Body of pancreas (tissue), 4 donors: ENCODE results near the gene PIKFYVE.

Experiments used
- CTCF ChIP-seq, 7 experiments: fragments of 450-650 bp in 4 of 7; fragments of 200-600 bp in 3 of 7; sonication (generic) in 3 of 7; IDR thresholded peaks; one replicate each; pipeline ENCODE4 v1.5.1; 2016 to 2019; ENCODE audit warnings: antibody characterized with exemption in 7 of 7
- POLR2A ChIP-seq, 3 donors: fragments of 450-650 bp; IDR thresholded peaks; one replicate each; pipeline ENCODE4 v1.6.1; 2016; ENCODE audit warnings: antibody characterized with exemption in 3 of 3, mild to moderate bottlenecking in 2 of 3

DNA sequence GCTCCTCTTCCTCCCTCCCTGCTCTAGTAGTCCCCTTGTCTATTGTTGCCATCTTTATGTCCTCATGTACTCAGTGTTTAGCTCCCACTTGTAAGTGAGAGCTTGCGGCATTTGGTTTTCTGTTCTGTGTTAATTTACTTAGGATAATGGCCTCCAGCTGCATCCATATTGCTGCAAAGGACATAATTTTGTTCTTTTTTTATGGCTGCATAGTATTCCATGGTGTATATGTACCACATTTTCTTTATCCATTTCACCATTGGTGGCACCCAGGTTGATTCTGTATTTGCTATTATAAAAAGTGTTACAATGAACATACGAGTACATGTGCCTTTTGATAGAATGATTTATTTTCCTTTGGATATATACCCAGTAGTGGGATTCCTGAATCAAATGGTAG is 12.5 kb downstream of the PIKFYVE start:
- TF ChIP-seq CTCF (IDR thresholded peaks at IDR 0.05): no peak
- TF ChIP-seq POLR2A (IDR thresholded peaks at IDR 0.05): no peak
